DND-41 (cell line): ENCODE measurements around the gene SGCE.

Source experiments
- CTCF ChIP-seq: IDR thresholded peaks from 2 replicates; pipeline ENCODE4 v1.5.1; 2012; ENCODE audit warnings: borderline replicate concordance, low read length, moderate library complexity, mild to moderate bottlenecking; ENCODE audit not compliant: poor library complexity, severe bottlenecking; ENCODE audit errors: extremely low read depth
- EZH2 ChIP-seq: IDR thresholded peaks from 3 replicates; pipeline ENCODE4 v1.6.1; 2012; ENCODE audit warnings: borderline replicate concordance, low read depth, mild to moderate bottlenecking, moderate library complexity, low read length, inconsistent platforms; ENCODE audit not compliant: severe bottlenecking

GRCh38 chr7:94655126-94655847 lies 646 bp downstream of the SGCE start:
- TF ChIP-seq EZH2 = no peak
- TF ChIP-seq CTCF = no peak
